ENCODE measurements around the gene RAB1B.
"Not testable (repeated sequence)": the region's sequence is repeated elsewhere in the genome, so short reads cannot be mapped to it uniquely, and the experiment has no call there.

GRCh38 chr11:66310803-66311440, 42.5 kb downstream of the RAB1B start:
- TF ChIP-seq, protein P1, sequence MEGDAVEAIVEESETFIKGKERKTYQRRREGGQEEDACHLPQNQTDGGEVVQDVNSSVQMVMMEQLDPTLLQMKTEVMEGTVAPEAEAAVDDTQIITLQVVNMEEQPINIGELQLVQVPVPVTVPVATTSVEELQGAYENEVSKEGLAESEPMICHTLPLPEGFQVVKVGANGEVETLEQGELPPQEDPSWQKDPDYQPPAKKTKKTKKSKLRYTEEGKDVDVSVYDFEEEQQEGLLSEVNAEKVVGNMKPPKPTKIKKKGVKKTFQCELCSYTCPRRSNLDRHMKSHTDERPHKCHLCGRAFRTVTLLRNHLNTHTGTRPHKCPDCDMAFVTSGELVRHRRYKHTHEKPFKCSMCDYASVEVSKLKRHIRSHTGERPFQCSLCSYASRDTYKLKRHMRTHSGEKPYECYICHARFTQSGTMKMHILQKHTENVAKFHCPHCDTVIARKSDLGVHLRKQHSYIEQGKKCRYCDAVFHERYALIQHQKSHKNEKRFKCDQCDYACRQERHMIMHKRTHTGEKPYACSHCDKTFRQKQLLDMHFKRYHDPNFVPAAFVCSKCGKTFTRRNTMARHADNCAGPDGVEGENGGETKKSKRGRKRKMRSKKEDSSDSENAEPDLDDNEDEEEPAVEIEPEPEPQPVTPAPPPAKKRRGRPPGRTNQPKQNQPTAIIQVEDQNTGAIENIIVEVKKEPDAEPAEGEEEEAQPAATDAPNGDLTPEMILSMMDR (IDR thresholded peaks at IDR 0.05 in 2 of 3, conservative IDR thresholded peaks at IDR 0.05 in 1 of 3; ENCODE audit: borderline replicate concordance in 1 of 3, insufficient read depth in 1 of 3, low read depth in 2 of 3, low read length in 2 of 3): not testable (repeated sequence)
- TF ChIP-seq CBX3 (IDR thresholded peaks at IDR 0.05; ENCODE audit: low read depth); EZH2phosphoT487 (IDR thresholded peaks at IDR 0.05; ENCODE audit: borderline replicate concordance): not testable (repeated sequence)
